ENCODE measurements around the gene UBE2I.

UBE2I gene

DNA sequence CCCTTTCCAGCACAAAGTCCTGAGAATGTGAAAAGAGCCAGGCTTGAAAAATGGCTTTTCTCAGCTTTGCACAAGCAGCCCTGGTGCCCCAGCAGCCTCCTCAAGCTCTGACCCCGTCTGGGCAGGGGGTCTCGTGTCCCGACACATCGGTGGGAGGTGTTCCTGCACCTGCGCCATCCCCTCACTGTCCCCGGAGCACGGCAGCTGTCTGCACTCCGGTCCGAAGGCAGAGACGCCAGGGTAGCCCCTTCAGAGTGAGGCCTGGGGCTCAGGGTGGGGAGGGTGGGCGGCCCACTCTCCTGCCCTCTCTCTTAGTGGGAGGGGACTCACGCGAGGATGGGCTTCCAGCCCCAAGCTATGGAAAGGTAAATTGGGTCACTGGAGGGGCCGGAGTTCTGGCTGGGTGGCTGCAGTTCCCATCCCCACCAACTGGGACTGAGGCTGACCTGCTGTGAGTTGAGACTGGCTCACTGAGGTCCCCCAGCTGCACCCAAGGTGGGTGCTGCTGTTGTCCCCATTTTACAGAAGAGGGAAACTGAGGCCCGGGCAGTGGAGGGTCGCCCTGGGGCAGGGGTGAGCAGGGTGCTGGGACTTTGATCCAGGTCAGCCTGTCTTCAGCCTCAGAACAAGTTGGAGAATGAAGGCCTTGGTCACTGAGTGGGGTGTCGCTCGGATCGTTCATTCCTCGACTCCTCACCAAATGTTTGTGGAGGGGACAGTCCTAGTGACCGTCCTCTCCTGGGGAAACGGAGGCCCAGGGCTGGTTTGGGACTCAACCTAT is 21.7 kb downstream of the UBE2I start:
- no peak for DNase-seq

GRCh38 chr16:1331712-1332617 is 22.5 kb downstream of the UBE2I start:
- peak; percentile 58 for DNase-seq

DNA sequence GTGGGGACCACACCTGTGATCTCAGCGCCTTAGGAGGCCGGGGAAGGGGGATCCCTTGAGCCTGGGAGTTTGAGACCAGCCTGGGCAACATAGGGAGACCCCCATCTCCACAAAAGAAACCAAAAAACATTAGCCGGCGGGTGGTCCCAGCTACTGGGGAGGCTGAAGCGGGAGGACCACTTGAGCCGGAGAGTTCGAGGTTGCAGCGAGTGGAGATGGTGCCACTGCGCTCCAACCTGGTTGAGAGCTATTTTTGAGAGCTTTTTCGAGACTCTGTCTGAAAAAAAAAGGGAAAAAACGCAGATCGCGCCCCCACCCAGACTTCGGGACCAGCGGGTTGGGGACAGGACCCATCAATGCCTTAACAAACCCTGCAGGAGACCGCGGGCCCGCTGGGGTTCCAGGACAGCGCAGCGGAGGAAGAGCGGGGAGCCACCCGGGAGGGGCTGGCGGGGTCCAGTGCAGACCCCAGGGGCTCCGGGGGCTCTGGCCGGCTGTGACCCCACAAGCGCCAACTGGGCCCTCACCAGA is 23.2 kb downstream of the UBE2I start:
- no peak for DNase-seq

GRCh38 chr16:1333149-1333812 is 23.8 kb downstream of the UBE2I start, which contains the start of gene BAIAP3:
TSS of gene BAIAP3 (plus strand) at chr16:1333645. CDS start at chr16:1338550, 4,905 bp downstream.
- no peak for DNase-seq

DNA sequence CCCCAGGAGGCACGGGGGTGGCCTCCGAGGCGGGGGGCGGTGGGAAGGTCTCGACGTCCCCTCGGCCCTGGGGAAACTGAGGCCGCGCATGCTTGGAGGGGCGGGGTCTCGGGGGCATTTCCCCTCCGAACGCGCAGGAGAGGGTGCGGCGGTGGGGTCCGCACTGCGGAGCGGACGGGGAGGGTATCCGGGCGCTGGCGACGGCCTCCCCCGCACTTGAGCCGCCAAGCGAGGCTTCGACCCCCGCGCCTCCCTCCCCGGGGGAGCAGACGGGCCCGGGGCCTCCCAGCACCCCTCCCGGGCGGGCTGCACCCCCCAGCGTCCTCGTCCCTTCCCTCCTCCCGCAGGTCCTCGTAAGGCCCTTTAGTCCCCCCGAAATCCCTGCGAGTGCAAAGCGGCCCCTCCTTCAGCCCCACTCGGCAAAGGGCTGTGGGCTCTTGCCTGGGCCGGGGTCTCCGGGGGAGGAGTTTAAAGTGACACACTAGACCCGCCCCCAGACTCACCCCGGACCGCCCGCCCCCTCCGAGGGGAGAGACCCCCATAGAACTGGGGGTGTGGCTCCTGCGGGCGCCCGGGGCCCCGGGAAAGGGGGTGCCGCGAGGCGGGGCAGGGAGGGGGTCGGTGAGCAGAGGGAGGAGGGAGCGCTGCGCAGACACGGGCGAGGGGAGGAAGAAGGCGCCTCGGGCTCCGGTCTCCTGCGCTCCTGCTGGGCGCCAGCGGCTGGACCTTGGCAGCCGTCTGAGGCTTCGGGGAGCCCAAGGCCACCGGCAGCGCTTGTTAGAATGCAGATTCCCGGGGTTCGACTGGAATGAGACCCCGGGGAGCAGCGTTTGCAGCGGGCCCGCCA is 24.6 kb downstream of the UBE2I start:
- no peak for DNase-seq

GRCh38 chr16:1334739-1335138 is 25.3 kb downstream of the UBE2I start:
- DNase-seq: no peak

DNA sequence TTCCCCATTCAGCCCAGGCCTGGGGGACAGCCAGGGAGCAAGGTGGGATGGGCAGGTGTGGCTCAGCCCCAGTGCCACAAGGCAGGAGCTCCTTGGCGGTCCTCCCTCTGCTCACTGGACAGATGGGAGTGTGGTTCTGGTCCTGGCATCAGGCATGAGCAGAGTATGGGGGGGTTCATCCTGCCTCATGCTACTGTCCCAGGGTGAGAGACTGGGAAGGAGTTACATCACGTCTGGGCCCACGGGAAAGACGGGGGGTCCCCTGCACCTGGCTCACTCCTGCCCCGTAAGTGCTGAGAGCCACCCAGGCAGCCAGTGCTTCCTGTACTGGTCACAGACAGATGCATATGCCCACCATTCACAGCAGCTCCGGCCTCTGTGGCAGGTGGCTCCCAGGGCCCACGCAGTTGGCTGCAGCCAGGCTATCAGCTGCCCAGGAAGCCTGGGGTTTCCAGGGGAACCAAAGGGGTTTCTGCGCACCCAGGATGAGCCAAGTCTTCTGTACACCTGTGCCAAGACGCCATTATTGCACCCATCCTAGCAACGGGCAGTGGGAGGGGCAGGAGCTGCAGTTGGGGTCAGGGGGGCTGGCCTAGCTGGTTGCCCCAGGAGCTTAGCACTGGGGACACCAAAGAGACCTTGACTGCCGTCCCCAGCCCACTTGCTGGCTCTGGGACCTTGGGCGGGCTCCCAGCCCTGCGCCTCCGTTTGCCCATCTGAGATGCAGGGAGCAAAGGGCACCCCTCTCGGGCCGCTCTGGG is 26.0 kb downstream of the UBE2I start:
- no peak for DNase-seq

DNA sequence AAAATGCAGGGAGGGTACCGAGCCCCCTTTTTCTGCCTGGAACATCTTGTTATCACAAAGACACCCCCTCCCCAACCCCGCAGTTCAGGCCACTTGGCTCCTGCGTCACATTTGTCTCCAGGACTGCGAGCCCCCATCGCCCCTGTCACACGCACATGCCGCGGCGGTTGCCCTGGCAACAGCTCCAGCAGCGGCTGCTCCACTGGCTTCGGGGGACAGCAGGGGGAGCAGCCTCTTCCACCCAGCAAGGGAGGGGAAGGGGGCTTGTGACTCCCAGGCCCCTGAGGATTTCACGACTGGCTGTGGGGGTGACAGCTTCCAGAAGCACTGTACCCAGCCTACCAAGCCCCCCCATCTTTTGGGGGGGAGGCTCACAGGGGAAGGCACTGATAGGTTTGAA is 26.6 kb downstream of the UBE2I start:
- no peak for DNase-seq

DNA sequence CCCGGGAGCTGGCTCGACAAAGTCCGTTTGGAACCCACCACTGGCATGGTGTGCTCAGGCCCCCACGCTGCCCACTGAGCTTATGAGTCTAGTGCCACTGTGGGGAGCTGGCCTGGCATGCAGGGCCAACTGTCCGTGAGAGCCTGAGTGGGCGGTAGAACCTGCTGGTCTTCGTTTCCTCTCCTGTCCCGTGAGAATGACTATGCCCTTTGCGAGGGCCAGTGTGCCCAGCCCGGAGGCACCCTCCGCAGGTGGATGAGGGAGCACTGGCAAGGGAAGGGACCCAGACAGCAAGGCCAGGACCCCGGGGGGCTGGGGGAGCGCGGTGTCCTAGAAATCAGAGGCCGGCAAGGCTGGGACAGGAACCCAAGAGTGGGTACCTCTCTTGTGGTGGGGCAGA is 27.2 kb downstream of the UBE2I start:
- DNase-seq: no peak

DNA sequence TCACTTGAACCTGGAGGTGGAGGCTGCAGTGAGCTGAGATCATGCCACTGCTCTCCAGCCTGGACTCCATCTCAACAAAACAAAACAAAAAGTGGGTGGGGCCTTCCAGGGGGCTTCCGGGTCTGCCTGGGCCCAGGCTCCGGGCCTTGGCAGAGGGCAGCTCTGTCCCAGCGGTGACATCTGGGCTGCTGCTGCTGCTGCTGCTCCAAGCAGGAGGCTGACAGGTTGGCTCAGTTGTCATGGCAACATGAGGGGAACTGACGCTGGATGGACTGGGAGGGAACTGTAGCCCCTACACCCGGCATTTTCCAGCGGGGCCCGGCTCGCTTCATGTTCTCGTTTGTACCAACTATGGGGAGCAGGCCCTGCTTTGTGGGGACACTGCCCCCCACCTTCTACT is 28.1 kb downstream of the UBE2I start:
- no peak for DNase-seq

GRCh38 chr16:1338119-1338730 is 28.8 kb downstream of the UBE2I start:
- no peak for DNase-seq

GRCh38 chr16:1338855-1339675 is 29.6 kb downstream of the UBE2I start:
- DNase-seq: no peak

GRCh38 chr16:1340730-1341494 is 31.5 kb downstream of the UBE2I start:
- DNase-seq: no peak

- DNase-seq: no peak
These were observed 32.3 kb downstream of the UBE2I start for GRCh38 chr16:1341495-1342420.

DNA sequence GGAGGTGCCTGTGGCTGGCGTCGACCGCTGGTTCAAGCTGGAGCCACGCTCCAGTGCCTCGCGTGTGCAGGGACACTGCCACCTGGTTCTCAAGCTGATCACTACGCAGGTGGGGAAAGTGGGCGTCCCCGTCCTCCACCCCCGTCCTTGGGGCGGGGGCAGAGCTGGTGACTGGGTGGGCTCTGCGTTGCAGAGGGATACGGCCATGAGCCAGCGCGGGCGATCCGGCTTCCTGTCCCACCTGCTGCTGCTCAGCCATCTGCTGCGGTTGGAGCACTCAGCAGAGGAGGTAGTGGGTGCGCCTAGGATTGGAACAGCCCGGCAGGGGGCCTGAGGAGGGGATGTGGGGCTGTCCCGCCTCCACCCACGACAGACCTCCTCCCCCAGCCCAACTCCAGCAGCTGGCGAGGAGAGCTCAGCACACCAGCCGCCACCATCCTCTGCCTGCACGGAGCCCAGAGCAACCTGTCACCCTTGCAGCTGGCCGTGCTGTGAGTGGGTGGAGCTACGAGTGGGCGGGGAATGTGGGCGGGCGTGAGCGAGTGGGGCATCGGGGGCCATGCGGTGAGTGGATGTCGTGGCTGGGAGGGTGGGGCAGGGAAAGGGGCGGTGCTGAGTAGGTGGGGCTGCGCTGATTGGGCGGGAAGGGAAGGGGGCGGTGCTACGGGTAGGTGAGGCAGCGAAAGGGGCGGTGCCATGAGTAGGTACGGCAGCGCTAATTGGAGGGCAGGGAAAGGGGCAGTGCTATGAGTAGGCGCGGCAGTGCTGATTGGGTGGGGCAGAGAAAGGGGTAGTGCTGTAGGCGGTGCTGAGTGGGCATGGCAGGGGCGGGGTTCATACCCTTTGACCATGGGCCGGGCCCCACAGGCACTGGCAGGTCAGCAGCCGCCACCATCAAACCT is 33.3 kb downstream of the UBE2I start:
- DNase-seq: peak; percentile 91

- DNase-seq: no peak
These were observed 34.2 kb downstream of the UBE2I start for GRCh38 chr16:1343428-1344242.

Measured in SHP77 treated with DMSO at 0.1 percent for 48 hours (cell line).